ENCODE measurements around the gene ZNF410.

DNA sequence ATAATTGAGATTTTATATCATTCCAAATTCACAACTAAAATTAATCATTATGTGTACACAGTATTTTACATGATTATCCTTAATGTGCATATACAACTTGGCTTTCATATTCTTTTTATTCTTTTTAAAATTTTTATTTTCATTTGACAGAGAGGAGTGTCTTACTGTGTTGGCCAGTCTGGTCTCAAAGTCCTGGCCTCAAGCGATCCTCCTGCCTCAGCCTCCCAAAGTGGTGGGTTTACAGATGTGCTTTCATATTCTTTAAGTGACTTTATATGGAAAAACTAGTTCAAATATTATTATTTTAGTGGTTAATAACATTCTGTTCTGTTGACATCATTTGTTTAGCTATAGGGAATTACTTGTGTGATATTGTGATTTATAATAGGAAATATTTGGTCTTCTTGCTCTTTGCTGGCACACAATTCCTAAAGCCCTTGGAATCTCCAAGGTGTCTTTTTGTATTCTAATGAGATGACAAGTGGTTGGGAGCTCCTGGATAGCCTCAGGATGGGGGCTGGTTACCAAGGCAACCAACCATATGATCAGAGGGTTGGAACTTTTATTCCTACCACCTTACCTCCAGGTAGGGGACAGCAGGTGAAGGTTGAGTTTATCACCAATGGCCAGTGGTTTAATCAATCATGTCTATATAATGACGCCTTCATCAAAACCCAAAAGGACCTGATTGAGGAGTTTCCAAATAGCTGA, 16.0 kb upstream of the ZNF410 start:
- TF ChIP-seq, protein P1, sequence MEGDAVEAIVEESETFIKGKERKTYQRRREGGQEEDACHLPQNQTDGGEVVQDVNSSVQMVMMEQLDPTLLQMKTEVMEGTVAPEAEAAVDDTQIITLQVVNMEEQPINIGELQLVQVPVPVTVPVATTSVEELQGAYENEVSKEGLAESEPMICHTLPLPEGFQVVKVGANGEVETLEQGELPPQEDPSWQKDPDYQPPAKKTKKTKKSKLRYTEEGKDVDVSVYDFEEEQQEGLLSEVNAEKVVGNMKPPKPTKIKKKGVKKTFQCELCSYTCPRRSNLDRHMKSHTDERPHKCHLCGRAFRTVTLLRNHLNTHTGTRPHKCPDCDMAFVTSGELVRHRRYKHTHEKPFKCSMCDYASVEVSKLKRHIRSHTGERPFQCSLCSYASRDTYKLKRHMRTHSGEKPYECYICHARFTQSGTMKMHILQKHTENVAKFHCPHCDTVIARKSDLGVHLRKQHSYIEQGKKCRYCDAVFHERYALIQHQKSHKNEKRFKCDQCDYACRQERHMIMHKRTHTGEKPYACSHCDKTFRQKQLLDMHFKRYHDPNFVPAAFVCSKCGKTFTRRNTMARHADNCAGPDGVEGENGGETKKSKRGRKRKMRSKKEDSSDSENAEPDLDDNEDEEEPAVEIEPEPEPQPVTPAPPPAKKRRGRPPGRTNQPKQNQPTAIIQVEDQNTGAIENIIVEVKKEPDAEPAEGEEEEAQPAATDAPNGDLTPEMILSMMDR (IDR thresholded peaks at IDR 0.05), result no peak
- no peak for TF ChIP-seq POLR2A (IDR thresholded peaks at IDR 0.05)

All from testis (tissue), 2 donors.